Upper lobe of left lung (tissue), 6 donors: Measurements from ENCODE around the gene RXFP2. TPM values are rescaled to one million over a fixed set of nuclear protein-coding genes. Genes with fewer than 3 reads are reported as not detected.

ENCODE experiments used
- ATAC-seq, 2 donors: fragments of 200-7000 bp; cut with Tn5 transposase; one replicate each; pipeline ENCODE4 v1.9.1; 2022; ENCODE audit warnings: mild to moderate bottlenecking in 2 of 2, moderate library complexity in 2 of 2; ENCODE audit not compliant: low FRiP score in 2 of 2
- DNase-seq, 2 donors: peaks; one replicate each; pipeline ENCODE4 v3.0.0-alpha.2; 2019 to 2020
- H3K27ac ChIP-seq, 4 donors: fragments of 200-600 bp; sonication (generic); one replicate each; pipeline ENCODE4 v1.5.1; 2016 to 2019
- H3K27me3 ChIP-seq, 4 donors: fragments of 200-600 bp; sonication (generic); one replicate each; pipeline ENCODE4 v1.5.1; 2017 to 2019
- H3K36me3 ChIP-seq, 4 donors: fragments of 200-600 bp; sonication (generic); one replicate each; pipeline ENCODE4 v1.5.1; 2016 to 2019
- H3K4me1 ChIP-seq, 4 donors: fragments of 200-600 bp; sonication (generic); one replicate each; pipeline ENCODE4 v1.5.1; 2018 to 2019
- H3K4me3 ChIP-seq, 4 donors: fragments of 200-600 bp; sonication (generic); one replicate each; pipeline ENCODE4 v1.5.1; 2017 to 2019; ENCODE audit warnings: mild to moderate bottlenecking in 2 of 4, moderate library complexity in 1 of 4
- H3K9me3 ChIP-seq, 4 donors: fragments of 200-600 bp; sonication (generic); one replicate each; pipeline ENCODE4 v1.5.1; 2018 to 2019
- EP300 ChIP-seq, 4 donors: sonication (generic); formaldehyde crosslinking; IDR thresholded peaks; one replicate each; pipeline ENCODE4 v1.5.1; 2017; ENCODE audit warnings: antibody characterized with exemption in 4 of 4, control low read depth in 2 of 4
- POLR2A ChIP-seq, 4 donors: fragments of 450-650 bp; IDR thresholded peaks; one replicate each; pipeline ENCODE4 v1.5.1; 2016 to 2017; ENCODE audit warnings: antibody characterized with exemption in 4 of 4, mild to moderate bottlenecking in 2 of 4
- POLR2AphosphoS5 ChIP-seq, 2 donors: sonication (generic); formaldehyde crosslinking; IDR thresholded peaks; one replicate each; pipeline ENCODE4 v1.5.1; 2017; ENCODE audit warnings: antibody characterized with exemption in 2 of 2
- whole genome bisulfite sequencing, 2 donors: methylation state at CpG; one replicate each; pipeline ENCODE4 v1.1.5; 2017 to 2018; 5-methylcytosine and 5-hydroxymethylcytosine counted together
- total RNA-seq, 6 donors: library from RNA; depleted of rRNA in 4 of 6; stranded (reverse); fragments of >200 nt in 4 of 6; gene quantifications; one replicate each; pipeline versions ENCODE4 v1.1.0 to v1.2.1, GENCODE V29; 2016 to 2021
- TF ChIP-seq, protein P1 (sequence below), 6 experiments: fragments of 450-650 bp in 4 of 6; fragments of 200-600 bp in 2 of 6; sonication (generic) in 2 of 6; IDR thresholded peaks; one replicate each; pipeline ENCODE4 v1.5.1; 2016 to 2019; ENCODE audit warnings: antibody characterized with exemption in 6 of 6
- donor health status: DM: no; HTN: no; CAD: no; lungs with moderate emphysema.
- donor health status: DM: no; HTN: yes; CAD: no; lungs with severe emphysema.

RXFP2 gene, protein sequence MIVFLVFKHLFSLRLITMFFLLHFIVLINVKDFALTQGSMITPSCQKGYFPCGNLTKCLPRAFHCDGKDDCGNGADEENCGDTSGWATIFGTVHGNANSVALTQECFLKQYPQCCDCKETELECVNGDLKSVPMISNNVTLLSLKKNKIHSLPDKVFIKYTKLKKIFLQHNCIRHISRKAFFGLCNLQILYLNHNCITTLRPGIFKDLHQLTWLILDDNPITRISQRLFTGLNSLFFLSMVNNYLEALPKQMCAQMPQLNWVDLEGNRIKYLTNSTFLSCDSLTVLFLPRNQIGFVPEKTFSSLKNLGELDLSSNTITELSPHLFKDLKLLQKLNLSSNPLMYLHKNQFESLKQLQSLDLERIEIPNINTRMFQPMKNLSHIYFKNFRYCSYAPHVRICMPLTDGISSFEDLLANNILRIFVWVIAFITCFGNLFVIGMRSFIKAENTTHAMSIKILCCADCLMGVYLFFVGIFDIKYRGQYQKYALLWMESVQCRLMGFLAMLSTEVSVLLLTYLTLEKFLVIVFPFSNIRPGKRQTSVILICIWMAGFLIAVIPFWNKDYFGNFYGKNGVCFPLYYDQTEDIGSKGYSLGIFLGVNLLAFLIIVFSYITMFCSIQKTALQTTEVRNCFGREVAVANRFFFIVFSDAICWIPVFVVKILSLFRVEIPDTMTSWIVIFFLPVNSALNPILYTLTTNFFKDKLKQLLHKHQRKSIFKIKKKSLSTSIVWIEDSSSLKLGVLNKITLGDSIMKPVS
- not detected for total RNA-seq

DNA sequence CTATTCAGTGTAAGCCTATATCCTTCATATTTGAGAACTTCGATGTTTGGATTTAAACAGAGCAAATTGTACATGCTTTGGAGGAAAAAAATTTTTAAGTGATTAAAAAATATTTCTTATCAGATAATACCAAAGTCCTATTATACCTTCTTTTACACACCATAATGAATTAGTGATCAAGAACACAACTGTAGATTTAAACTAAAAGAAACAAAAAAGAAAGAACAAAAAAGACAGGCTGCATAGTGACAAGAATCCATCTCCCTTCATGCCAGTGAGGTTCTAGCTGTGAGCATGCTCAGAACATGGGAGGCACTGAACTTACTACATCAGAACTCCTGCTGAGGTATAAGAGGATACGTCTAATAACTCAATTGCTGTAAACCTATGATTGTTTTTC, at the start of gene RXFP2:
Gene RXFP2, plus strand, starts transcription at position 301 of the 400 bp plus-strand sequence. Its CDS starts 87 bp downstream, at position 388.
- Histone ChIP-seq H3K9me3 (no peaks in the 10 kb centered on the region), H3K4me3 (no peak within 1 kb of the TSS), H3K4me1 (peaks cover 0 to 3% (median 0%) of the 10 kb centered on the region in 4 donors), H3K36me3 (no peaks in the 10 kb centered on the region), H3K27ac (no peak within 1 kb of the TSS), H3K27me3 (no peaks in the 10 kb centered on the region)
- TF ChIP-seq POLR2AphosphoS5 (IDR thresholded peaks at IDR 0.05) (no peak), EP300 (IDR thresholded peaks at IDR 0.05) (no peak), POLR2A (IDR thresholded peaks at IDR 0.05) (no peak)
- TF ChIP-seq, protein P1, sequence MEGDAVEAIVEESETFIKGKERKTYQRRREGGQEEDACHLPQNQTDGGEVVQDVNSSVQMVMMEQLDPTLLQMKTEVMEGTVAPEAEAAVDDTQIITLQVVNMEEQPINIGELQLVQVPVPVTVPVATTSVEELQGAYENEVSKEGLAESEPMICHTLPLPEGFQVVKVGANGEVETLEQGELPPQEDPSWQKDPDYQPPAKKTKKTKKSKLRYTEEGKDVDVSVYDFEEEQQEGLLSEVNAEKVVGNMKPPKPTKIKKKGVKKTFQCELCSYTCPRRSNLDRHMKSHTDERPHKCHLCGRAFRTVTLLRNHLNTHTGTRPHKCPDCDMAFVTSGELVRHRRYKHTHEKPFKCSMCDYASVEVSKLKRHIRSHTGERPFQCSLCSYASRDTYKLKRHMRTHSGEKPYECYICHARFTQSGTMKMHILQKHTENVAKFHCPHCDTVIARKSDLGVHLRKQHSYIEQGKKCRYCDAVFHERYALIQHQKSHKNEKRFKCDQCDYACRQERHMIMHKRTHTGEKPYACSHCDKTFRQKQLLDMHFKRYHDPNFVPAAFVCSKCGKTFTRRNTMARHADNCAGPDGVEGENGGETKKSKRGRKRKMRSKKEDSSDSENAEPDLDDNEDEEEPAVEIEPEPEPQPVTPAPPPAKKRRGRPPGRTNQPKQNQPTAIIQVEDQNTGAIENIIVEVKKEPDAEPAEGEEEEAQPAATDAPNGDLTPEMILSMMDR (IDR thresholded peaks at IDR 0.05), result no peak
- DNase-seq (no peak), ATAC-seq (no peak)
- WGBS, 2 donors, result 82 to 85% methylated on average over 2 of the region's 2 CpGs

DNA sequence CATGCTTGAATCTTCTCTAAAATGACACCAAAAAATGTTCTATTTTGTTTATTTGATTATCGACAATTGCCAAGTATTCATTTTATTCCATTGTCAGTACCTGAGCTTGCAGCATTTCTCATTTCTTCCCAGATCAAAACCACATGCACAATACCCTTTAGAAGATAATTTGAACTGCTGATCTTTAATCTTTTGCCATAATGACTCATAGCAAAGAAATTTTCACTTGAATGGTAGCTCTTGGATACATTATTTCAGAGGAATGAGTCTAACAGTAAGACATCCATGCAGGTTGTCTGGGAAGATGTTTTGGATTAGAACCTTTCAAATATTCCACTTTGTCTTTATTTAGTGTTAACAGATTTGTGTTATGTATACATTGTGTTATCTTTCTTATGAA, 42.0 kb upstream of the RXFP2 start:
- H3K4me1 ChIP-seq, result no peaks in the 10 kb centered on the region
- ATAC-seq (no peak), DNase-seq (no peak)
- TF ChIP-seq POLR2A (IDR thresholded peaks at IDR 0.05), result no peak
- TF ChIP-seq, protein P1 (IDR thresholded peaks at IDR 0.05), result no peak
- no peak for TF ChIP-seq POLR2AphosphoS5 (IDR thresholded peaks at IDR 0.05)
- no peak for TF ChIP-seq EP300 (IDR thresholded peaks at IDR 0.05)
- peaks cover 0 to 9% (median 4%) of the 10 kb centered on the region in 4 donors for H3K9me3 ChIP-seq
- 0% methylated on average over 1 of the region's 1 CpG for WGBS, 2 donors
- no peak overlapping the region for H3K4me3 ChIP-seq
- no peaks in the 10 kb centered on the region for H3K27me3 ChIP-seq
- H3K36me3 ChIP-seq, result no peaks in the 10 kb centered on the region
- H3K27ac ChIP-seq, result no peak overlapping the region

DNA sequence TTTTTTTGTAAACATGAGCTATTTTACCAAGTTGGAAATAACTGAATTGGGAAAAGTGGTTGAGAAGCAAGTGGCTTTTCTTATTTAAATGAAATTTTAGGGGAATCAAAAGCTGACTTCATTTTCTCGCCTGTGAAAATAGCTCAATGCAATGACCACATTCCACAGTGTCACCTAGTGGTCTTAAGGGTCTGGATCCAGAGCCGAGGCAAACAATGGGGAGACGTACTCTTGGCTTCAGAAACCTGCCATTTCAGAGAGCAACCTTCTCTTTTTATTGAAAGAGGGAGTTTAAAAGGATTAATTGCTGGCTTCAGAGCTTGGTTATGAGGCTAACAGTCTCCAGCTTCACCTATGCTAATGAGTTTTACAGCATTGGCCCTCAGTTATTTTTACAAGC, 39.7 kb upstream of the RXFP2 start:
- Histone ChIP-seq H3K27me3 (no peaks in the 10 kb centered on the region), H3K9me3 (peaks cover 0 to 9% (median 3%) of the 10 kb centered on the region in 4 donors), H3K27ac (no peak overlapping the region), H3K4me1 (no peaks in the 10 kb centered on the region), H3K4me3 (no peak overlapping the region), H3K36me3 (no peaks in the 10 kb centered on the region)
- 49 to 55% methylated on average over 3 of the region's 3 CpGs for WGBS, 2 donors
- DNase-seq (no peak), ATAC-seq (no peak)
- TF ChIP-seq, protein P1 (IDR thresholded peaks at IDR 0.05), result no peak

DNA sequence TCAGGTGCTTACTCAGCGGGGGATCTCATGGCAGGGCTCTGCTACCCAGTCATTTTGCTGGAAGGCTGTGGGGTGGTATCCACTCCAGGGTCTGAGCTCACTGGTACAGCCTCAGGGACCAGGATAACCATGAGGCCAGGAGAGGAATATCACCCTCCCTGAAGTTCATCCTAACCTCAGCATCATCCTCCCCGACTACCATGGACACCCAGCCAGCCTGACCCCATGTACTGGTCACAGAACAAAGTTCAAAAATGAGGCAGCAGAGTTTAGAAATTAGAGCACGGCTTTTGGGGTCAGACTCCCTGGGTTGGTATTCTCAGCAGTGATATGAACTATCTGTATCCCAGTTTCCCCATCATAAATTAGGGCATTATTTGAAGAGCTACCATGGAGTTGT, 35.5 kb upstream of the RXFP2 start:
- DNase-seq (no peak), ATAC-seq (no peak)
- Histone ChIP-seq H3K27ac (no peak overlapping the region), H3K4me3 (no peak overlapping the region), H3K4me1 (no peaks in the 10 kb centered on the region), H3K27me3 (no peaks in the 10 kb centered on the region), H3K9me3 (no peaks in the 10 kb centered on the region), H3K36me3 (no peaks in the 10 kb centered on the region)
- TF ChIP-seq POLR2AphosphoS5 (IDR thresholded peaks at IDR 0.05) (no peak), POLR2A (IDR thresholded peaks at IDR 0.05) (no peak), EP300 (IDR thresholded peaks at IDR 0.05) (no peak)
- TF ChIP-seq, protein P1 (IDR thresholded peaks at IDR 0.05), result no peak
- 85 to 94% methylated on average over 2 to 3 of the region's 3 CpGs for WGBS, 2 donors
